GM12878 (cell line): ENCODE data around the gene TMEM214. TPM values are rescaled to one million over a fixed set of nuclear protein-coding genes. Genes with fewer than 3 reads are reported as not detected.

ENCODE experiments used
- ATAC-seq: fragments of 200-7000 bp; cut with Tn5 transposase; 3 replicates; pipeline ENCODE4 v1.9.1; 2020; ENCODE audit warnings: mild to moderate bottlenecking, moderate library complexity
- BruUV-seq: library from RNA; stranded (reverse); fragments of 400-500 nt; replicated peaks from 2 replicates; lab custom pipeline; 2021; lab: Mats Ljungman, UMichigan
- CTCF ChIA-PET: fragments of 300-600 bp; sonication (Branson Sonifier 250); formaldehyde crosslinking; extraction: SDS; loops from one replicate; lab custom pipeline; 2021; ENCODE audit warnings: inconsistent platforms; lab: Yijun Ruan, JAX
- POLR2A ChIA-PET: fragments of 350-600 bp; formaldehyde crosslinking; extraction: SDS; loops from one replicate; lab custom pipeline; 2021; ENCODE audit warnings: inconsistent platforms; lab: Charles Lee
- RAD21 ChIA-PET: fragments of 300-600 bp; sonication (Branson Sonifier 250); formaldehyde crosslinking; loops from one replicate; lab custom pipeline; 2023; ENCODE audit warnings: antibody characterized with exemption; ENCODE audit not compliant: unreplicated experiment; lab: Charles Lee
- SMC1A ChIA-PET: fragments of 300-600 bp; sonication (Branson Sonifier 250); formaldehyde crosslinking; loops from one replicate; lab custom pipeline; 2023; ENCODE audit not compliant: unreplicated experiment, uncharacterized antibody; lab: Charles Lee
- DNase-seq: peaks from one replicate; pipeline ENCODE4 v3.0.0-alpha.2; 2011; ENCODE audit warnings: low read depth, low spot score
- FAIRE-seq: peaks from 3 replicates; lab custom pipeline; 2011; peaks lifted over from hg19 to GRCh38; lab: Jason Lieb, UNC
- H2AFZ ChIP-seq: 2 replicates; pipeline ENCODE4 v1.6.0; 2011; ENCODE audit warnings: low read depth, low read length, control low read depth; ENCODE audit not compliant: control insufficient read depth
- H3K27ac ChIP-seq: 2 replicates; pipeline ENCODE4 v1.5.1; 2011; ENCODE audit warnings: control low read depth; ENCODE audit not compliant: control insufficient read depth, insufficient read depth
- H3K27me3 ChIP-seq, 2 experiments: replicated peaks in 1 of 2; 2 replicates each; pipeline versions ENCODE4 v1.6.0 to v1.6.1; 2011; ENCODE audit warnings: low read length in 1 of 2; ENCODE audit not compliant: control insufficient read depth in 2 of 2, insufficient read depth in 2 of 2
- H3K36me3 ChIP-seq, 2 experiments: 2 replicates each; pipeline ENCODE4 v1.5.1; 2011; ENCODE audit warnings: low read length in 1 of 2; ENCODE audit not compliant: control insufficient read depth in 2 of 2, insufficient read depth in 2 of 2
- H3K4me1 ChIP-seq: 2 replicates; pipeline ENCODE4 v1.6.1; 2011; ENCODE audit warnings: mild to moderate bottlenecking, low read length, moderate library complexity, mixed read lengths; ENCODE audit not compliant: control insufficient read depth, insufficient read depth
- H3K4me2 ChIP-seq: 2 replicates; pipeline ENCODE4 v1.6.0; 2011; ENCODE audit warnings: control low read depth; ENCODE audit not compliant: control insufficient read depth, insufficient read depth
- H3K4me3 ChIP-seq: fragments of 200-600 bp; sonication (generic); 2 replicates; pipeline ENCODE4 v1.5.1; 2016
- H3K79me2 ChIP-seq: 2 replicates; pipeline ENCODE4 v1.6.0; 2011; ENCODE audit warnings: low read length; ENCODE audit not compliant: control insufficient read depth, insufficient read depth
- H3K9ac ChIP-seq: 2 replicates; pipeline ENCODE4 v1.8.0; 2011; ENCODE audit warnings: low read length, control low read depth, mixed read lengths; ENCODE audit not compliant: control insufficient read depth, insufficient read depth
- H3K9me3 ChIP-seq: replicated peaks from 3 replicates; pipeline ENCODE4 v1.5.1; 2011; ENCODE audit warnings: mild to moderate bottlenecking, low read length; ENCODE audit not compliant: control insufficient read depth, insufficient read depth
- H4K20me1 ChIP-seq: 2 replicates; pipeline ENCODE4 v1.6.0; 2011; ENCODE audit not compliant: control insufficient read depth, insufficient read depth
- BCL11A ChIP-seq: IDR thresholded peaks from 2 replicates; pipeline ENCODE4 v1.6.1; 2011; ENCODE audit warnings: low read depth, low read length
- BCLAF1 ChIP-seq: fragments of 450-650 bp; IDR thresholded peaks from 2 replicates; pipeline ENCODE4 v1.6.1; 2017; ENCODE audit warnings: antibody characterized with exemption, mild to moderate bottlenecking, moderate library complexity
- BMI1 ChIP-seq: fragments of 450-650 bp; IDR thresholded peaks from 2 replicates; pipeline ENCODE4 v1.6.1; 2016; ENCODE audit warnings: mild to moderate bottlenecking, moderate library complexity, borderline replicate concordance
- EED ChIP-seq: sonication (generic); IDR thresholded peaks from 2 replicates; pipeline ENCODE4 v1.6.1; 2016; ENCODE audit warnings: antibody characterized with exemption, low read depth
- EZH2 ChIP-seq: IDR thresholded peaks from 2 replicates; pipeline ENCODE4 v1.6.1; 2012; ENCODE audit warnings: low read depth, mild to moderate bottlenecking, control low read depth, inconsistent platforms, low read length, borderline replicate concordance; ENCODE audit not compliant: control insufficient read depth
- LARP7 ChIP-seq: fragments of 450-650 bp; IDR thresholded peaks from 2 replicates; pipeline ENCODE4 v1.6.1; 2017; ENCODE audit warnings: mild to moderate bottlenecking
- MLLT1 ChIP-seq: fragments of 450-650 bp; IDR thresholded peaks from 2 replicates; pipeline ENCODE4 v1.6.1; 2016; ENCODE audit warnings: mild to moderate bottlenecking
- MTA3 ChIP-seq: IDR thresholded peaks from 2 replicates; pipeline ENCODE4 v1.6.1; 2012; ENCODE audit warnings: low read length, inconsistent platforms, borderline replicate concordance
- RUNX3 ChIP-seq: IDR thresholded peaks from 2 replicates; pipeline ENCODE4 v1.6.1; 2012; ENCODE audit warnings: low read length, inconsistent platforms
- SMC3 ChIP-seq: IDR thresholded peaks from 2 replicates; pipeline ENCODE4 v1.6.1; 2011; ENCODE audit warnings: low read length, improper control_type of control experiment, borderline replicate concordance
- SPI1 ChIP-seq: IDR thresholded peaks from 2 replicates; pipeline ENCODE4 v1.6.1; 2011; ENCODE audit warnings: low read depth, mild to moderate bottlenecking, low read length, moderate library complexity, borderline replicate concordance; ENCODE audit not compliant: insufficient read depth
- ZBTB33 ChIP-seq: fragments of 450-650 bp; IDR thresholded peaks from 2 replicates; pipeline ENCODE4 v1.6.1; 2017; ENCODE audit warnings: mild to moderate bottlenecking
- ZZZ3 ChIP-seq: IDR thresholded peaks from 2 replicates; pipeline ENCODE4 v1.6.1; 2011; ENCODE audit warnings: low read depth; ENCODE audit not compliant: control insufficient read depth, insufficient read length
- WGBS: methylation state at CpG from one replicate; pipeline ENCODE4 v1.1.6; 2016; ENCODE audit warnings: low lambda C conversion rate; ENCODE audit not compliant: insufficient replicate concordance, insufficient coverage; ENCODE audit errors: missing lambda C conversion rate; 5-methylcytosine and 5-hydroxymethylcytosine counted together
- in situ Hi-C: fragments of 300-500 bp; cut with MboI; formaldehyde crosslinking; loops from 9 replicates; pipeline ENCODE4 v1.14.3; 2018; ENCODE audit warnings: mixed read lengths
- intact Hi-C: fragments of 100-400 bp; cut with micrococcal nuclease; formaldehyde crosslinking; loops from one replicate; pipeline ENCODE4 v1.14.2; 2022; ENCODE audit not compliant: unreplicated experiment
- polyA plus RNA-seq, 11 experiments: library from polyadenylated mRNA; depleted of rRNA in 4 of 11; unstranded in 6 of 11; stranded (reverse) in 5 of 11; fragments of >200 nt; fragmentation: Nextera tagmentation in 4 of 11; fragmentation: Illumina TruSeq in 1 of 11; extraction: Ambion mirVana in 4 of 11; extraction: Trizol in 1 of 11; gene quantifications; 1 replicate in 1 of 11; 2 replicates in 10 of 11; pipeline versions ENCODE4 v1.2.1 to v1.2.3, GENCODE V29; 2011 to 2016; ENCODE audit warnings: inconsistent platforms in 2 of 11, missing spikeins in 2 of 11, low read depth in 1 of 11
- total RNA-seq, 4 experiments: library from RNA; depleted of rRNA in 3 of 4; stranded (reverse); fragments of >200 nt in 3 of 4; fragmentation: Illumina TruSeq in 1 of 4; extraction: Trizol in 1 of 4; gene quantifications; 2 replicates each; pipeline versions ENCODE4 v1.2.1 to v1.2.3, GENCODE V29; 2013 to 2021

Gene TMEM214
- total and polyA plus RNA-seq, 10 of the 15 experiments (the other 5 are each of a cell fraction or from before 2014, with no cell fraction given), result 10.4 to 79.2 (median 45.0) TPM

- TF ChIP-seq MLLT1, result no peak
- no peak for TF ChIP-seq ZBTB33
Observed at GRCh38 chr2:27021253-27022049, 11.3 kb upstream of the TMEM214 start (continued).

GRCh38 chr2:27023740-27024139 is 9.0 kb upstream of the TMEM214 start:
- in situ Hi-C loops, result no loop called here
- Histone ChIP-seq H2AFZ (no peak overlapping the region), H3K4me2 (no peak overlapping the region), H3K36me3 (peaks cover 0 to 9% of the 10 kb centered on the region in 2 experiments; a peak in 3 of 4 replicates), H3K9me3 (no peaks in the 10 kb centered on the region), H3K27ac (no peak overlapping the region), H4K20me1 (no peaks in the 10 kb centered on the region), H3K27me3 (no peaks in the 10 kb centered on the region), H3K9ac (no peak overlapping the region), H3K79me2 (no peaks in the 10 kb centered on the region; the same call in 1 of the 2 replicates), H3K4me1 (no peaks in the 10 kb centered on the region), H3K4me3 (no peak overlapping the region)
- 73% methylated on average over 7 of the region's 7 CpGs for WGBS
- POLR2A ChIA-PET, result no interaction called here
- intact Hi-C loops, result no loop called here
- DNase-seq, result no peak
- FAIRE-seq, result no peak
- no peak for ATAC-seq
- SMC1A ChIA-PET, result no interaction called here
- CTCF ChIA-PET, result no interaction called here
- no TSS peak for BruUV-seq
- RAD21 ChIA-PET, result no interaction called here
- TF ChIP-seq ZZZ3 (no peak), BCLAF1 (no peak), EED (no peak), RUNX3 (no peak), SMC3 (no peak), BMI1 (no peak), LARP7 (no peak), EZH2 (no peak), SPI1 (no peak), BCL11A (no peak), MTA3 (no peak)
